ENCODE results near the gene COLEC12. TPM values are rescaled to one million over a fixed set of nuclear protein-coding genes. Genes with fewer than 3 reads are reported as not detected.

The COLEC12 gene
- total and polyA plus RNA-seq, 2 donors (not counting 3 experiments of a cell fraction or from before 2014, with no cell fraction given) = 8.0 to 17.1 TPM

DNA sequence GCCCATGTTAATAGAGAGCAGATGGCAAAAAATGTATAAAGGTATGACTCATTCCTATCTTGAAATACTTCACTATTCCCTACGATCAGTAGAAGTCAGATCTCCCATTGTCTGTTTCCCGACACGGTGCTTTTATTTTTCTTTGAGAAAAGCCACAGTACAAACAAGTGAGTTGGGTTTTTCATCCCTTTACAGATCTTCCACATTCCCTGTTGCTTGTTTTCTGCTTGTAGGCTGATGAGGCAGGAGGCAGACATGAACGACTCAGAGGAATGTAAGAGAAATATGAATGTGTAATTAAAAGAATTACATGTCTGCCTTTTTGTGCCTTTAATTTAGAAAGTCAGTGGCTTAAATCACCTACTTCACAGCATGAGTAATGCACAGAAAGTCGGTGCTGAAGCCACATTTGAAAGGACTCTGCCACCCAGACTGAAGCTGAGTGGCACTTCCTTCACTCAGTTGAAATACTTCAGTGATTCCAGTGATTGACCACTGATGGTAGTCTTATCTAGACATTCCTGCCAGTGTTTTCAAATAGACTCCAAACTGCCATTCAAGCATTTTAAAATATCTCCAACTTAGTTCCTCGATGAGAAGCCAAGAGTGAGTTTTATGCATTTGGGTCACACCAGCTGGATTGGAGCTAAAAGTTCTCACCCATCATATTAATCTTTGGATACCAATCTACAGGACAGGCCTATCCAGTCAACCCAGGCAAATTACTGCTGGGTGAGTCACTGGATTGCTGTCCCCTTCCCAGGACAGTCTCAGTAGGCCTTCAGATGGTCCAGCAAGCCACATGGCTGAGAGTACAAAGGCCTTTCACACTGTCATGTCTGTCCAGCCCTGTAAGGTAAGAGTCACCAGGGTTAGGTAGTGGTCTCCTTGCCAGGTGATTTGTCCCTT lies 79.0 kb downstream of the COLEC12 start:
- peak overlapping the region; percentile 22 for H3K27ac ChIP-seq (ENCODE audit: insufficient read depth, low read depth, low read length)
- H3K4me3 ChIP-seq (replicated peaks in 1 of 3; ENCODE audit: insufficient read depth in 1 of 3, low read depth in 1 of 3, low read length in 3 of 3) = no peak overlapping the region
- intact Hi-C loops (cut with micrococcal nuclease) = loop anchor here (5.0 to 10.0 kb wide), 2 partner anchors 99 to 413 kb away; no protein-coding TSS in a partner anchor
- DNase-seq (ENCODE audit: low read depth, low spot score) (peak; percentile 60), FAIRE-seq (peak; percentile 59)
- ChIA-PET POLR2A (no interaction called here), CTCF (no interaction called here)
- H3K36me3 ChIP-seq (ENCODE audit: control insufficient read depth in 2 of 2, extremely low read depth in 1 of 2, insufficient read depth in 2 of 2, low read length in 2 of 2) = no peaks in the 10 kb centered on the region
- no peaks in the 10 kb centered on the region for H4K20me1 ChIP-seq (replicated peaks; ENCODE audit: control insufficient read depth, extremely low read depth, insufficient read depth, low read length)
- no TSS peak for BruUV-seq (replicated peaks)
- H3K9me1 ChIP-seq (replicated peaks; ENCODE audit: control insufficient read depth, extremely low read depth, insufficient read depth, low read length) = no peaks in the 10 kb centered on the region
- H3K27me3 ChIP-seq (ENCODE audit: control insufficient read depth in 2 of 2, insufficient read depth in 2 of 2, low read length in 2 of 2) = no peaks in the 10 kb centered on the region
- H3K79me2 ChIP-seq (ENCODE audit: control insufficient read depth, insufficient read depth, low read length) = no peaks in the 10 kb centered on the region
- peaks cover 35% of the 10 kb centered on the region for H3K4me1 ChIP-seq (ENCODE audit: control insufficient read depth, extremely low read depth, insufficient read depth, low read length)
- TF ChIP-seq EZH2 (IDR thresholded peaks at IDR 0.05; ENCODE audit: borderline replicate concordance, low read depth, low read length, severe bottlenecking) = no peak
- peak; percentile 48 for TF ChIP-seq JUN (IDR thresholded peaks at IDR 0.05; ENCODE audit: borderline replicate concordance, insufficient read depth, insufficient read length, low read depth)
- peak; percentile 56 for TF ChIP-seq FOS (IDR thresholded peaks at IDR 0.05; ENCODE audit: borderline replicate concordance, insufficient read depth, low read length)
- H3K4me2 ChIP-seq (ENCODE audit: insufficient read depth, low read length) = no peak overlapping the region
- H3K9ac ChIP-seq (replicated peaks; ENCODE audit: extremely low read depth, insufficient read depth, low read length) = no peak overlapping the region
- dilution Hi-C loops (cut with MboI; ENCODE audit: extremely low pct_ligation_motif_present, low sequenced_read_pairs) = no loop called here
- peak overlapping the region; percentile 68 for H2AFZ ChIP-seq (ENCODE audit: low read depth, low read length)
- no peaks in the 10 kb centered on the region for H3K9me3 ChIP-seq (replicated peaks; ENCODE audit: control insufficient read depth, insufficient read depth, low read length)

GRCh38 chr18:420661-421246 lies 79.7 kb downstream of the COLEC12 start:
- H3K27me3 ChIP-seq (ENCODE audit: control insufficient read depth in 2 of 2, insufficient read depth in 2 of 2, low read length in 2 of 2) = no peaks in the 10 kb centered on the region
- DNase-seq (ENCODE audit: low read depth, low spot score) = no peak
- no peaks in the 10 kb centered on the region for H3K9me1 ChIP-seq (replicated peaks; ENCODE audit: control insufficient read depth, extremely low read depth, insufficient read depth, low read length)
- H3K36me3 ChIP-seq (ENCODE audit: control insufficient read depth in 2 of 2, extremely low read depth in 1 of 2, insufficient read depth in 2 of 2, low read length in 2 of 2) = no peaks in the 10 kb centered on the region
- H3K9ac ChIP-seq (replicated peaks; ENCODE audit: extremely low read depth, insufficient read depth, low read length) = no peak overlapping the region
- no peaks in the 10 kb centered on the region for H3K79me2 ChIP-seq (ENCODE audit: control insufficient read depth, insufficient read depth, low read length)
- ChIA-PET POLR2A (no interaction called here), CTCF (no interaction called here)
- dilution Hi-C loops (cut with MboI; ENCODE audit: extremely low pct_ligation_motif_present, low sequenced_read_pairs) = no loop called here
- no peak for TF ChIP-seq POLR2A (IDR thresholded peaks at IDR 0.05; ENCODE audit: low read depth, low read length)
- no peak for TF ChIP-seq JUN (IDR thresholded peaks at IDR 0.05; ENCODE audit: borderline replicate concordance, insufficient read depth, insufficient read length, low read depth)
- TF ChIP-seq POLR2AphosphoS5 (IDR thresholded peaks at IDR 0.05; ENCODE audit: insufficient read depth, low read depth, low read length) = no peak
- TF ChIP-seq FOS (IDR thresholded peaks at IDR 0.05; ENCODE audit: borderline replicate concordance, insufficient read depth, low read length) = no peak
- TF ChIP-seq GATA2 (IDR thresholded peaks at IDR 0.05; ENCODE audit: insufficient read depth, insufficient read length, low read depth, low read length) = no peak
- H3K4me2 ChIP-seq (ENCODE audit: insufficient read depth, low read length) = no peak overlapping the region
- H3K27ac ChIP-seq (ENCODE audit: insufficient read depth, low read depth, low read length) = no peak overlapping the region
- peaks cover 42% of the 10 kb centered on the region for H3K4me1 ChIP-seq (ENCODE audit: control insufficient read depth, extremely low read depth, insufficient read depth, low read length)
- no peaks in the 10 kb centered on the region for H3K9me3 ChIP-seq (replicated peaks; ENCODE audit: control insufficient read depth, insufficient read depth, low read length)
- FAIRE-seq = no peak
- no TSS peak for BruUV-seq (replicated peaks)
- intact Hi-C loops (cut with micrococcal nuclease) = loop anchor here (5.0 to 10.0 kb wide), 2 partner anchors 98 to 414 kb away; no protein-coding TSS in a partner anchor
- no peaks in the 10 kb centered on the region for H4K20me1 ChIP-seq (replicated peaks; ENCODE audit: control insufficient read depth, extremely low read depth, insufficient read depth, low read length)
- no peak overlapping the region for H2AFZ ChIP-seq (ENCODE audit: low read depth, low read length)
- no peak overlapping the region for H3K4me3 ChIP-seq (replicated peaks in 1 of 3; ENCODE audit: insufficient read depth in 1 of 3, low read depth in 1 of 3, low read length in 3 of 3)
